GM19023 (cell line): Measurements from ENCODE around the gene GPR108.

Source experiments
- ATAC-seq: cut with Tn5 transposase; IDR thresholded peaks from one replicate; pipeline ENCODE4 v1.9.1; 2021; ENCODE audit warnings: mild to moderate bottlenecking, moderate library complexity; ENCODE audit not compliant: unreplicated experiment

Gene GPR108

GRCh38 chr19:6737873-6738786, 750 bp upstream of the GPR108 start:
- ATAC-seq: no peak

- no peak for ATAC-seq
Observed at GRCh38 chr19:6736917-6737283, 480 bp downstream of the GPR108 start.

GRCh38 chr19:6736169-6736916, 1.0 kb downstream of the GPR108 start:
- ATAC-seq: no peak

- ATAC-seq: no peak
Observed at GRCh38 chr19:6735181-6735911, 2.0 kb downstream of the GPR108 start.

GRCh38 chr19:6734096-6734696, 3.2 kb downstream of the GPR108 start:
- no peak for ATAC-seq

- ATAC-seq: no peak
Observed at GRCh38 chr19:6733338-6734095, 3.9 kb downstream of the GPR108 start.

GRCh38 chr19:6732803-6733337, 4.5 kb downstream of the GPR108 start:
- ATAC-seq: no peak

GRCh38 chr19:6731822-6732221, 5.6 kb downstream of the GPR108 start:
- ATAC-seq: no peak

GRCh38 chr19:6730941-6731670, 6.3 kb downstream of the GPR108 start:
- no peak for ATAC-seq

- ATAC-seq: no peak
Observed at GRCh38 chr19:6730153-6730804, 7.1 kb downstream of the GPR108 start.

GRCh38 chr19:6729573-6730152, 7.7 kb downstream of the GPR108 start:
- ATAC-seq: no peak

GRCh38 chr19:6728346-6728745, 9.0 kb downstream of the GPR108 start:
- ATAC-seq: no peak

GRCh38 chr19:6725513-6726231, 11.7 kb downstream of the GPR108 start:
- ATAC-seq: no peak

GRCh38 chr19:6724631-6725492, 12.5 kb downstream of the GPR108 start:
- ATAC-seq: no peak

- no peak for ATAC-seq
Observed at GRCh38 chr19:6723738-6724137, 13.6 kb downstream of the GPR108 start.

- no peak for ATAC-seq
Observed at GRCh38 chr19:6723108-6723618, 14.2 kb downstream of the GPR108 start.

GRCh38 chr19:6721773-6722172, 15.6 kb downstream of the GPR108 start:
- ATAC-seq: no peak
